Endothelial cell of umbilical vein (primary cell): ENCODE data around the gene CAT. TPM values are rescaled to one million over a fixed set of nuclear protein-coding genes. Genes with fewer than 3 reads are reported as not detected.

ENCODE experiments used
- BruUV-seq: library from RNA; stranded (reverse); fragments of 400-500 nt; replicated peaks from 2 replicates; lab custom pipeline; 2021; lab: Mats Ljungman, UMichigan
- CTCF ChIA-PET: fragments of 300-600, 350-600 bp; sonication (Branson Sonifier 250); formaldehyde crosslinking; loops from one replicate; lab custom pipeline; 2021; ENCODE audit warnings: antibody characterized with exemption, inconsistent platforms; lab: Charles Lee
- POLR2A ChIA-PET: fragments of 300-600, 350-600 bp; sonication (Branson Sonifier 250); formaldehyde crosslinking; loops from one replicate; lab custom pipeline; 2021; ENCODE audit warnings: antibody characterized with exemption, inconsistent platforms; lab: Charles Lee
- DNase-seq: peaks from one replicate; pipeline ENCODE4 v3.0.0-alpha.2; 2011; ENCODE audit warnings: low read depth, low spot score
- FAIRE-seq: peaks from 2 replicates; lab custom pipeline; 2011; peaks lifted over from hg19 to GRCh38; lab: Jason Lieb, UNC
- H2AFZ ChIP-seq: 2 replicates; pipeline ENCODE4 v1.6.0; 2012; ENCODE audit warnings: low read depth, low read length, control low read depth, inconsistent platforms
- H3K27ac ChIP-seq: 2 replicates; pipeline ENCODE4 v1.5.1; 2011; ENCODE audit warnings: low read depth, mild to moderate bottlenecking, control low read depth, low read length, moderate library complexity; ENCODE audit not compliant: insufficient read depth
- H3K27me3 ChIP-seq, 2 experiments: 2 replicates each; pipeline versions ENCODE4 v1.6.0 to v1.6.1; 2011; ENCODE audit warnings: low read length in 2 of 2, mixed read lengths in 1 of 2; ENCODE audit not compliant: control insufficient read depth in 2 of 2, insufficient read depth in 2 of 2
- H3K36me3 ChIP-seq, 2 experiments: 2 replicates in 1 of 2; 3 replicates in 1 of 2; pipeline ENCODE4 v1.5.1; 2011; ENCODE audit warnings: low read length in 2 of 2, mild to moderate bottlenecking in 1 of 2, moderate library complexity in 1 of 2; ENCODE audit not compliant: control insufficient read depth in 2 of 2, insufficient read depth in 2 of 2; ENCODE audit errors: extremely low read depth in 1 of 2
- H3K4me1 ChIP-seq: 3 replicates; pipeline ENCODE4 v1.5.1; 2011; ENCODE audit warnings: mild to moderate bottlenecking, low read length; ENCODE audit not compliant: control insufficient read depth, insufficient read depth; ENCODE audit errors: extremely low read depth
- H3K4me2 ChIP-seq: 2 replicates; pipeline ENCODE4 v1.6.1; 2011; ENCODE audit warnings: low read length, control low read depth, mixed read lengths; ENCODE audit not compliant: insufficient read depth
- H3K4me3 ChIP-seq, 3 experiments: fragments of 200-600 bp in 1 of 3; sonication (generic), shearing (Covaris generic) in 1 of 3; replicated peaks in 1 of 3; 2 replicates each; pipeline ENCODE4 v1.5.1; 2011 to 2016; ENCODE audit warnings: control low read depth in 3 of 3, low read length in 3 of 3, mild to moderate bottlenecking in 2 of 3, inconsistent platforms in 1 of 3, low read depth in 1 of 3, moderate library complexity in 1 of 3; ENCODE audit not compliant: insufficient read depth in 1 of 3
- H3K79me2 ChIP-seq: 2 replicates; pipeline ENCODE4 v1.6.0; 2012; ENCODE audit warnings: low read length, inconsistent platforms; ENCODE audit not compliant: control insufficient read depth, insufficient read depth
- H3K9ac ChIP-seq: replicated peaks from 2 replicates; pipeline ENCODE3; 2011; ENCODE audit warnings: low read length, control low read depth; ENCODE audit not compliant: insufficient read depth; ENCODE audit errors: extremely low read depth
- H3K9me1 ChIP-seq: replicated peaks from 3 replicates; pipeline ENCODE4 v1.6.0; 2011; ENCODE audit warnings: mild to moderate bottlenecking, low read length; ENCODE audit not compliant: control insufficient read depth, insufficient read depth; ENCODE audit errors: extremely low read depth
- H3K9me3 ChIP-seq: replicated peaks from 2 replicates; pipeline ENCODE4 v1.5.1; 2012; ENCODE audit warnings: low read length, inconsistent platforms; ENCODE audit not compliant: control insufficient read depth, insufficient read depth
- H4K20me1 ChIP-seq: replicated peaks from 2 replicates; pipeline ENCODE3; 2011; ENCODE audit warnings: mild to moderate bottlenecking, low read length; ENCODE audit not compliant: control insufficient read depth, insufficient read depth; ENCODE audit errors: extremely low read depth
- CTCF ChIP-seq, 2 donors: IDR thresholded peaks; 1 replicate in 1 of 2; 2 replicates in 1 of 2; pipeline ENCODE4 v1.5.1; 2011; ENCODE audit warnings: low read length in 2 of 2, mild to moderate bottlenecking in 2 of 2, moderate library complexity in 2 of 2, control low read depth in 1 of 2, inconsistent platforms in 1 of 2, low read depth in 1 of 2; ENCODE audit not compliant: insufficient read depth in 1 of 2; ENCODE audit errors: extremely low read depth in 1 of 2
- EZH2 ChIP-seq: IDR thresholded peaks from 2 replicates; pipeline ENCODE4 v1.6.1; 2012; ENCODE audit warnings: borderline replicate concordance, low read depth, mild to moderate bottlenecking, moderate library complexity, low read length, inconsistent platforms; ENCODE audit not compliant: severe bottlenecking
- FOS ChIP-seq: IDR thresholded peaks from 2 replicates; pipeline ENCODE4 v1.6.1; 2011; ENCODE audit warnings: mild to moderate bottlenecking, low read length, moderate library complexity, borderline replicate concordance; ENCODE audit not compliant: insufficient read depth
- GATA2 ChIP-seq: IDR thresholded peaks from 2 replicates; pipeline ENCODE4 v1.7.0; 2011; ENCODE audit warnings: low read depth, mild to moderate bottlenecking, moderate library complexity, mixed read lengths, low read length; ENCODE audit not compliant: insufficient read length, insufficient read depth
- JUN ChIP-seq: IDR thresholded peaks from 2 replicates; pipeline ENCODE4 v1.6.1; 2011; ENCODE audit warnings: borderline replicate concordance, low read depth; ENCODE audit not compliant: insufficient read length, insufficient read depth
- MAX ChIP-seq: IDR thresholded peaks from 2 replicates; pipeline ENCODE4 v1.6.1; 2011; ENCODE audit not compliant: insufficient read depth, insufficient read length
- MYC ChIP-seq: IDR thresholded peaks from one replicate; pipeline ENCODE4 v1.6.1; 2011; ENCODE audit warnings: mild to moderate bottlenecking, low read depth, low read length
- POLR2A ChIP-seq: IDR thresholded peaks from 2 replicates; pipeline ENCODE4 v1.6.1; 2012; ENCODE audit warnings: low read depth, mild to moderate bottlenecking, control low read depth, low read length
- POLR2AphosphoS5 ChIP-seq: IDR thresholded peaks from 2 replicates; pipeline ENCODE4 v1.6.1; 2012; ENCODE audit warnings: low read depth, mild to moderate bottlenecking, control low read depth, low read length, moderate library complexity; ENCODE audit not compliant: insufficient read depth
- dilution Hi-C: fragments of 300-500 bp; cut with MboI; formaldehyde crosslinking; loops from one replicate; pipeline ENCODE4 v1.15.0; 2019; ENCODE audit warnings: low sequenced_read_pairs; ENCODE audit not compliant: extremely low pct_ligation_motif_present
- intact Hi-C: fragments of 100-400 bp; cut with micrococcal nuclease; formaldehyde crosslinking; loops from one replicate; pipeline ENCODE4 v1.10.0; 2022
- polyA plus RNA-seq, 4 experiments: library from polyadenylated mRNA; depleted of rRNA in 3 of 4; stranded (reverse) in 3 of 4; unstranded in 1 of 4; fragments of >200 nt; gene quantifications; 2 replicates each; pipeline versions ENCODE4 v1.2.1 to v1.2.3, GENCODE V29; 2011 to 2012; ENCODE audit warnings: missing spikeins in 1 of 4
- total RNA-seq: library from RNA; stranded (reverse); gene quantifications from 2 replicates; pipeline ENCODE4 v1.2.3, GENCODE V29; 2021

Gene CAT
- total and polyA plus RNA-seq, 2 donors (not counting 3 experiments of a cell fraction or from before 2014, with no cell fraction given), result 32.7 to 50.5 TPM

- DNase-seq (no peak), FAIRE-seq (no peak)
- Histone ChIP-seq H3K9me1 (no peaks in the 10 kb centered on the region), H3K9me3 (no peaks in the 10 kb centered on the region), H3K4me1 (no peaks in the 10 kb centered on the region), H3K79me2 (no peaks in the 10 kb centered on the region), H3K4me3 (no peak within 1 kb of the TSS), H3K9ac (no peak within 1 kb of the TSS), H2AFZ (no peak within 1 kb of the TSS), H3K36me3 (no peaks in the 10 kb centered on the region), H3K27me3 (no peaks in the 10 kb centered on the region), H4K20me1 (no peaks in the 10 kb centered on the region), H3K4me2 (no peak within 1 kb of the TSS), H3K27ac (no peak within 1 kb of the TSS)
- ChIA-PET CTCF (interaction anchor here (0.8 to 5.5 kb wide), 13 partner anchors 11 to 971 kb away, joined by 3 to 32 read pairs (median 5); no protein-coding TSS in a partner anchor), POLR2A (no interaction called here)
- BruUV-seq, result no TSS peak
- TF ChIP-seq POLR2A, result no peak
- no peak for TF ChIP-seq POLR2AphosphoS5
- TF ChIP-seq GATA2, result no peak
- no peak for TF ChIP-seq EZH2
- TF ChIP-seq MYC, result no peak
- no peak for TF ChIP-seq FOS
- no peak for TF ChIP-seq MAX
- TF ChIP-seq CTCF (IDR thresholded peaks at IDR 0.05; ENCODE audit: extremely low read depth in 1 of 2, insufficient read depth in 1 of 2, low read depth in 1 of 2, low read length in 2 of 2), result no peak
- TF ChIP-seq JUN, result no peak
- dilution Hi-C loops (no loop called here), intact Hi-C loops (loop anchor here (1.0 kb wide), 2 partner anchors 377 to 878 kb away; no protein-coding TSS in a partner anchor)
Observed at GRCh38 chr11:34513682-34514449, 75.1 kb downstream of the CAT start, which contains the start of gene ELF5. ELF5 (minus strand) TSS chr11:34513794; CDS start chr11:34505749, 8,045 bp downstream.
